OCI-LY1 (cell line): Measurements from ENCODE around the gene EPS8L3.

Experiments used
- H2AFZ ChIP-seq: fragments of 200-600 bp; sonication (generic), shearing (Covaris generic); 2 replicates; pipeline ENCODE4 v1.6.0; 2014; ENCODE audit warnings: antibody characterized with exemption, mild to moderate bottlenecking, low read length
- H3F3A ChIP-seq: fragments of 200-600 bp; sonication (generic), shearing (Covaris generic); 2 replicates; pipeline ENCODE4 v1.6.0; 2014; ENCODE audit warnings: mild to moderate bottlenecking, antibody characterized with exemption, low read length, moderate library complexity; ENCODE audit not compliant: insufficient read depth
- H3K27ac ChIP-seq: fragments of 200-600 bp; sonication (generic); 2 replicates; pipeline ENCODE4 v1.5.1; 2014; ENCODE audit warnings: low read length, mixed run types, mild to moderate bottlenecking, low read depth; ENCODE audit not compliant: poor library complexity, severe bottlenecking
- H3K27me3 ChIP-seq: fragments of 200-600 bp; sonication (generic); 2 replicates; pipeline ENCODE4 v1.6.0; 2014; ENCODE audit warnings: antibody characterized with exemption, mild to moderate bottlenecking, low read length, moderate library complexity; ENCODE audit not compliant: insufficient read depth
- H3K36me3 ChIP-seq: fragments of 200-600 bp; sonication (generic); 2 replicates; pipeline ENCODE4 v1.6.1; 2014; ENCODE audit warnings: mild to moderate bottlenecking, antibody characterized with exemption, low read length, moderate library complexity, mixed read lengths; ENCODE audit not compliant: insufficient read depth
- H3K4me1 ChIP-seq: fragments of 200-600 bp; sonication (generic); 2 replicates; pipeline ENCODE4 v1.5.1; 2014; ENCODE audit warnings: mild to moderate bottlenecking, low read length, moderate library complexity; ENCODE audit not compliant: insufficient read depth, severe bottlenecking
- H3K4me2 ChIP-seq: fragments of 200-600 bp; sonication (generic), shearing (Covaris generic); 2 replicates; pipeline ENCODE4 v1.6.1; 2014; ENCODE audit warnings: low read length
- H3K4me3 ChIP-seq: fragments of 200-600 bp; sonication (generic); 2 replicates; pipeline ENCODE4 v1.5.1; 2014; ENCODE audit warnings: low read length, low read depth, mild to moderate bottlenecking, mixed read lengths; ENCODE audit not compliant: poor library complexity, severe bottlenecking
- H3K79me2 ChIP-seq: fragments of 200-600 bp; shearing (Covaris generic); 2 replicates; pipeline ENCODE4 v1.6.1; 2016; ENCODE audit warnings: mixed run types, low read length, mixed read lengths; ENCODE audit not compliant: insufficient read depth
- H3K9ac ChIP-seq: fragments of 200-600 bp; sonication (generic), shearing (Covaris generic); 2 replicates; pipeline ENCODE4 v1.6.1; 2014; ENCODE audit warnings: mild to moderate bottlenecking, low read length, mixed read lengths
- H3K9me2 ChIP-seq: fragments of 200-600 bp; sonication (generic), shearing (Covaris generic); 2 replicates; pipeline ENCODE4 v1.6.1; 2014; ENCODE audit warnings: low read depth, mild to moderate bottlenecking, low read length, mixed read lengths
- H3K9me3 ChIP-seq: fragments of 200-600 bp; shearing (Covaris generic); 2 replicates; pipeline ENCODE4 v1.6.1; 2014; ENCODE audit warnings: low read length, mixed read lengths
- H4K20me1 ChIP-seq: fragments of 200-600 bp; sonication (generic), shearing (Covaris generic); 2 replicates; pipeline ENCODE4 v1.6.0; 2016; ENCODE audit warnings: mild to moderate bottlenecking, low read length; ENCODE audit not compliant: insufficient read depth
- CTCF ChIP-seq: fragments of 200-600 bp; sonication (generic), shearing (Covaris generic); IDR thresholded peaks from 2 replicates; pipeline ENCODE4 v1.5.1; 2017; ENCODE audit warnings: mild to moderate bottlenecking, antibody characterized with exemption, low read length, moderate library complexity, mixed read lengths
- EZH2 ChIP-seq: fragments of 200-600 bp; sonication (generic), shearing (Covaris generic); IDR thresholded peaks from 2 replicates; pipeline ENCODE4 v1.8.0; 2017; ENCODE audit warnings: borderline replicate concordance, mixed run types, mild to moderate bottlenecking, antibody characterized with exemption, low read length, moderate library complexity, mixed read lengths

Gene EPS8L3

GRCh38 chr1:109792056-109792831 lies 28.5 kb upstream of the EPS8L3 start:
- no peak overlapping the region for H3K27ac ChIP-seq
- H3F3A ChIP-seq = no peaks in the 10 kb centered on the region
- no peak overlapping the region for H3K4me3 ChIP-seq
- H3K4me1 ChIP-seq = no peaks in the 10 kb centered on the region
- no peaks in the 10 kb centered on the region for H4K20me1 ChIP-seq
- H3K79me2 ChIP-seq = no peaks in the 10 kb centered on the region
- no peaks in the 10 kb centered on the region for H3K27me3 ChIP-seq
- H3K4me2 ChIP-seq = no peak overlapping the region
- no peak for TF ChIP-seq CTCF
- TF ChIP-seq EZH2 = no peak
- H3K9ac ChIP-seq = no peak overlapping the region
- no peak overlapping the region for H2AFZ ChIP-seq
- H3K9me3 ChIP-seq = no peaks in the 10 kb centered on the region
- no peaks in the 10 kb centered on the region for H3K36me3 ChIP-seq
- no peaks in the 10 kb centered on the region for H3K9me2 ChIP-seq

- Histone ChIP-seq H3K36me3 (no peaks in the 10 kb centered on the region), H3K4me2 (no peak overlapping the region), H3K9me3 (no peaks in the 10 kb centered on the region), H3K9me2 (no peaks in the 10 kb centered on the region), H3K4me3 (no peak overlapping the region), H3K27me3 (no peaks in the 10 kb centered on the region), H3K4me1 (no peaks in the 10 kb centered on the region), H3K9ac (no peak overlapping the region), H3K27ac (no peak overlapping the region), H3K79me2 (no peaks in the 10 kb centered on the region), H3F3A (no peaks in the 10 kb centered on the region), H2AFZ (no peak overlapping the region), H4K20me1 (no peaks in the 10 kb centered on the region)
- no peak for TF ChIP-seq CTCF
- no peak for TF ChIP-seq EZH2
Observed at GRCh38 chr1:109791495-109792043, 27.8 kb upstream of the EPS8L3 start.

GRCh38 chr1:109790735-109791494 lies 27.2 kb upstream of the EPS8L3 start:
- H4K20me1 ChIP-seq = no peaks in the 10 kb centered on the region
- H3K27ac ChIP-seq = no peak overlapping the region
- no peak for TF ChIP-seq EZH2
- TF ChIP-seq CTCF = peak; percentile 49
- no peaks in the 10 kb centered on the region for H3K79me2 ChIP-seq
- no peak overlapping the region for H3K4me3 ChIP-seq
- H3K36me3 ChIP-seq = no peaks in the 10 kb centered on the region
- H3K4me2 ChIP-seq = no peak overlapping the region
- H3K9ac ChIP-seq = no peak overlapping the region
- H3K4me1 ChIP-seq = no peaks in the 10 kb centered on the region
- H3K9me3 ChIP-seq = no peaks in the 10 kb centered on the region
- H2AFZ ChIP-seq = no peak overlapping the region
- H3K9me2 ChIP-seq = no peaks in the 10 kb centered on the region
- no peaks in the 10 kb centered on the region for H3F3A ChIP-seq
- H3K27me3 ChIP-seq = no peaks in the 10 kb centered on the region
